NCI-H1417 treated with DMSO at 0.1 percent for 48 hours (cell line): Measurements from ENCODE around the gene NPAS3.

Source experiments
- DNase-seq: peaks from one replicate; lab custom pipeline; 2025; lab: John Stamatoyannopoulos, UW

Gene NPAS3

DNA sequence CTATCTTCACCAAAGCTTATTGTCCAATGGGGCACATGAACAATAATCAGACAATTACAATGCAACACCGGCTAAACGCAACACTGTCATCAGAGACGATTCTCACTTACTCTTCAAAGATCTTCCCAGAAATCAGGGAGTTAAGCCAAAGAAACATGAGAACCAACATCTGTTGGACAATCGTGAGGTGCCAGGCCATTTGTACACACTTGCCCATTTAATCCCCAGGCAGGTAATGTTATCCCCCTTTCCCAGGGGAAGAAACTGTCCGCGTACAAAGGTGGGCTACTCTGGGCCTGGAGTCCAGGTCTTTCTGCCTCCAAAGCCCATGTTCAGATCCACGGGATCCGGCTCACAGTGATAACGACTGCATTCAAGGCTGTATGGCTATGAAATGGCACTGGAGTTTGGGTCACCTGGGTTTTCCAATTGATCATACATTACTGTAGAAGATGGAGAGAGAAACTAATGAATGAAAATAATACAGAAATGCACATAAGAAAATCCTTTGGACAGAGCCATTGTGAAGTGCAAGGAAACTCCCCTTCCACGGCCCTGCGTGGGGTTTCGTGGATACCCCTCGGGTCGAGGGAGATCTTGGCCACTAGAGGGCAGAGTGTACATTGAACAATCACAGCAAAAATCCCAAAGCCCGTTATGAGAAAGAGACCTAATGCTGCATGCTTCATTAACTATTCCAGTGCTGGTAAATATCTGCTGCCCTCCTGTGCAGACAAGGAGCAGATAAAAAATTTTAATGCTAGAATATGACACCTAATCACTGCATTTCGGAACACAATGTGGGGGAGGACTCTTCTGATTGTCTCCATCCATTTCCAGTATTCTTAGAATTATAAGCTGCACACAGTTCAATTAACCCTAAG is 900.8 kb downstream of the NPAS3 start:
- peak; percentile 38 for DNase-seq

DNA sequence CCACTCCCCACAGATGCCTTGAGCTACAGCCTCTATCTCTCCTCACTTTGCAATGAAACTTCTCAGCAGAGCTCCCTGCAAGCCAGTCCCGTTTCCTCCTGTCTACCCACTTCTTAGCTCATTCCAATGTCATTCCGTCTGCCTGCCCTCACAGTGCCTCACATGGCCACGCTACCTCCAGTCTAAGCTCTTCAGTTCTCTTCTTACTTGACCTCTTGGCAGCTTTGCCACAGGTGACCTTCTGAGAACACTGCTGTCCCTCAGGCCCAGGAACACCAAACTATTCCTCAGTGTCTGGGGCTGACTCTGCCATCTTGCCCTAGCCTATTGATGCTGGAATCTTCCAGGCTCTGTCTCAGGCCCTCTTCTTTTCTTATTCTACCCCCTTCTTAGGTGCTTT is 902.1 kb downstream of the NPAS3 start:
- no peak for DNase-seq

DNA sequence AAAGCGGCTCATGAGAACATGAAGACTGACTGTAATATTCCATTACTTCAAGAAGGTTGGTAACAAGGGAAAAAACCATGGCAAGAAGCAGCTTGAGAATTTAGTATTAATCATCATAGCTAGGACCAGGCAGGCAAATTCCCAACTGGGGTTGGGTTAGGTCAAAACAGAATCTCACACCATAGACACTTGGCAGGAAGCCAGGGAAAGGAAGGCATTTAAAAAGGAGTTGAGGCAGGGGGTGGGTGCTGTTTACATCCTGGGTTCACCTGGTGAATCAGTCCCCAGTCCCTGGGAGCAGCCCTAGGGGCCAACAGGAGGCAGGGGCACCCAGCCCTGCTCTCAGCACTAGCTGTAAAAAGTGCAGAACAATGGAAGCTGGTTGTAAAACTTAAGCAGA is 903.6 kb downstream of the NPAS3 start:
- no peak for DNase-seq

DNA sequence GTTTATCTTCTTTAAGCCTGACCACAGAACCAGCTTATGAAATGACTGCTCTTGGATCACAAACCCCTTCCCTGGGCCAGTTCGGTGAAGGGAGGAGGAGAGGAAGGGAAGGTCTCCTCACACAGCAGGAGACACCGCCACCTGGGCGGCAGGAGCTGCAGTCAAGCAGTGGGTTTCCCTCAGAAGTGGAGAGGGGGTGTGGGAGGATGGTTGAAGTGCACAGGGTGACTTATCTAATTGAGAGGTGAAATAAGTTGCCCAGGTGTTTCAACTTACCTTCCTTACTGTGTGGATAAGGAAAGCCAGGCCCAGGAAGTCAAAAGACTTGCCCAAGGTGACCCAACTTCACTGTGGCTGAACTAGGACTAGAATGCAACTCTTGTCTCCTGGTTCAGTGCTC is 905.4 kb downstream of the NPAS3 start:
- no peak for DNase-seq

DNA sequence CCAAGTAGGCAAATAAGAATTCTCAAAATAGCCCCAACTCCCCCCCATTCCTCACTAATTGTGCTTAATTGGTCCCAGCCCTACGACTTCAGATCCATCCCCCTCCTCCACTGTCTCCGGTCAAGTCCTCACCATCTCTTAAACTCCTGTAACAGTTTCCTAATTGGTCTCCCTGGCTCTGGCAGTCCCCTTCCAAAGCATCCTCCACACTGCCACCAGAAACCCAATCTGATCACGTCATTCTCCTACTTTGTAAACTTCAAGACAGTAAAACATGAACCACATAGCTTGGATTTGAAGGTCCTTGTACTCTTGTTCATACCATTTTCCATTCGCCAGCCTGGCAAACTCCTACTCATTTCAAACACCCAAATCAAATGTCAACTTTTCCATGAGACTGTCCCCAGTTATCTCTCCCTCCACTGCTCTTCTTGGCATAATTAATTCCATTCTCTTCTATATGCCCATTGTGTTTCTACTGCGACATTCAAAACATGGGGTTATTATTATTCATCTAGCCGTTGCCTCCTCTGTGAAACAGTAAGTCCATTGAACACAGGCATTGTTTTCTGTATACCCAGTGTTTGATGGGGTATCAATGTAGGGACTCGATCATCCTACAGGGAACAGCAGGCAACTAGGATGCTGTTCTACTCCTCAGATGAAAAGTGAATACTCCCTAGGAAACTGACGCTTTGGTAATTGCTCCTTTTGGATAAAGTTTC is 907.6 kb downstream of the NPAS3 start:
- no peak for DNase-seq

DNA sequence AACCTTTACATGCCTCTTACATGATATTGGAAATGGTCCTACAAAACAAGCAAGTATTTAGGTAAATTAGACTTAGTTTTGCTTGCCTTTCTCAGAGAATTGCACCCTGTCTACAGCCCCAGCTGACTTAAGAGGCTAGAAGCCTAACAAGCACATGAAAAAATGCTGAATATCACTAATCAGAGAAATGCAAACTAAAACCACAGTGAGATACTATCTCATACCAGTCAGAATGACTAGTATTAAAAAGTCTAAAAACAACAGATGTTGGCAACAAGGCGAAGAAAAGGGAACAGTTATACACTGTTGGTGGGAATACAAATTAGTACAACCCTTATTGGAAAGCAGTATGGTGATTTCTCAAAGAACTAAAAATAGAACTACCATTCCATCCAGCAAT is 908.4 kb downstream of the NPAS3 start:
- DNase-seq: no peak

DNA sequence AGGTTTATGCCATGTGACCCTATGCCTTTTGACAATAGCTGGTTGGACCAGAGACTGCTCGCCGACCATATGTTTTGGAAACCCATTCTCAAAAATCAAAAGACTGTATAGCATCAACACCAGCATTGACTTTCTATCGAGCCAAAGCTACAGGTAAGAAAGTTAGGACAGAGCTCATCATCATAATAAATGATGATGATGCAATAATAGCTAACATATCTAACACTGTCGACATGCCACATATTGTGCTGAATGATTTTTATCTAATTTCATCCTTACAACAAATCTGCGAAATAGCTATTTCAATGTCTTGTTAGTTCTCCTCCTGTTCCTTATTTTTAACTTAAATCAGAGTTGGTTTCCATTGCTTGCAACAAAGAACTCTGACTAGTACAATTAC is 909.3 kb downstream of the NPAS3 start:
- no peak for DNase-seq

DNA sequence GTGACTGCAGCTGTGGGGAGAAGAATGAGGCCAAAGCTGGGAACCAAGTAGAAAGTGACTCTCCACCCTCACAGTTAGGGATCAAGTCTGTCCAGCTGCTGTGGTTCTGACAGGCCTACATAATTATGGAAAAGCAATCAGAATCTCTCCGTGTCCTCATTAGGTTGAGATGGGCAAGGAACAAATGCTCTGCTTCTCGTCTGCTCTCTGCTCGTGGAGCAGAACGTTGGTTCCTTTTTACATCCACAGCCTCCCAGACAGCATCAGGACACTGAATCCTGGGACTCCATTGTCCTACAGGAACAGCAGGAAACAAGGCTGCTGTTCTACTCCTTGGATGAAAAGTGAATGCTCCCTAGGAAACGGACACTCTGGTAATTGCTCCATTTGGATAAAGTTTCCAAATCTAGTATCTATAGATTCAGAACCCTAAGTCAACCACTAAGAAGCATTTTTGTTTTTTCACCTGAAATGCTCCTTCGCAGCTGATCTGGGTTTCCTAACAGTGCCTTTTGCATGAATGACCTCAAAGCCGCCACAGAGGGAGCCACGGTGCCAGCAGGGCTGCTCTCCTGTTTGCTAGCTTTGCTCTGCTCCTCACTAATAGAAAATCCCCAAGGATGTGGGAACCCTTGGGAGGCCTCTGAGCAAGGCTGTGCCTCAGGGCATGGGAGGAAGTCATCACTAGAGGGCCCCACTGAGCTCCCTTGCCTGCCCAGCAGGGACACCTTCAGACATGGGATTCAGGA is 910.2 kb downstream of the NPAS3 start:
- peak; percentile 2 for DNase-seq

DNA sequence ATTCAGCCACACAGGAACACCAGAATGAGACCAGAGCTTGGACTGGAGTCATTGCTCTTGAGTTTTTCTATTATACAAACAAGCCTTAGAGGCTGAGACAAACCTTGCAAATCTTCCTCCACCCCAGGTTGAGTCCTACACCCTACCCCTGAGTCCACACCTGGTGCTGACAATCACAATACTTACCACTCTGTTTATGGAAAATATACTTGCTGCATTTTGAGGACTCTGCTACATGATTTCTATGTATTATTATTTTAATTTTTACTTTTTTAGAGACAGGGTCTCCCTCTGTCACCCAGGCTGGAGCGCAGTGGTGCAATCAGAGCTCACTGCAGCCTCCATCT is 910.7 kb downstream of the NPAS3 start:
- DNase-seq: no peak

DNA sequence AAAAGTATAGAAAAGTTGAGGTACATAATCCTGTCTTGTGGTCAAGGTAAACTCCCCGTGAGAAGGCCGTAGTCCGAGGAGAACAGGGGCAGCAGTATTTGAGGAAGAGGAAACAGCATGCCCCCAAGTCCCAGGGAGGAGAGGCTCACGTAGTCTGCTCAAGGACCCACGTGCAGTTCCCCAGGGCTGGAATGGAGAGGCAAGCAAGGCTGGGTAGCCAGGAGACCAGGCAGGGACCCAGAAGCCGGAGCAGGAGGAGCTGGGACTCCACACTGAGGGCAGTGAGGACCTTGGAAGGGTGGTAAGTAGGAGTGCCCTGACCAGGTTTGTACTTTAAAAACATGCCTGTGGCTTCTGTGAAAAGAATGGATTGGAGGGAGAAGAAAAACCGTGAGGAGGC is 912.1 kb downstream of the NPAS3 start:
- no peak for DNase-seq

DNA sequence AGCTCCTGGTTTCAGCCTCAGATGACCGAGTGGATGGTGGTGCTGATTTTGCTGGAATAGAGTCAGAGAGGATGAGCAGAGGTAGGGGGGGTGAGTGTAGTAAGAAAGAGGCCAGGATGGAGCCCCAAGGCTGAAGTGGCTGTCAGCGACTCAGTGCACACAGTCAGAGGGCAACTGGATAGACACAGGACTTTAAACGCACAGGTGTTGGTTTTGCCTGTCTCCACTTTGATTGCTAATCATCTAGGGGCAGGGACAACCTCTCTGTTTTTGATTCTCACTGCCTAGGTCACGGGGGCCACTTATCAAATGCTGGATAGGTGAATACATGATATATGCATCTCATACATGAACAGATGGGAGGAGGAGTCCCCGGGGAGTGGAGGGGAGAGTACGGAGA is 912.7 kb downstream of the NPAS3 start:
- DNase-seq: no peak

DNA sequence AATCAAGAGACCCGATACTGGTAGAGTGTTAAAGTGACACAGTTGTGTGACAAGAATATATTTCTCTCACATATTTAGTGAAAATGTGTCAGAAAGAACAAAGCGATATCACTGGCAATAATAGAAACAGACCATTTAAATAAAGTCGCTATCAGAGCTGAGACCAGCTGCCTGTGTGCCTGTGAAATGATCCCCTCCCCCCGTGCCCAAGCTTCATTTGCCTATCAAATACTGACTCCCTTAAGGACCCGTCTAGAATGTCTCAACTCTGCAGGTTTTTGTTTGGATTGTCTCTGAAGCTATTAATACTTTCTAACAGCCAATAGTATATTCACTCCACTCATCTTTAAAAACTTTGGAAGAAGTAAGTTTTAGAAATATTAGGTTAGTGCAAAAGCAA is 913.3 kb downstream of the NPAS3 start:
- DNase-seq: no peak
